ENCODE data around the gene GLG1. TPM values are rescaled to one million over a fixed set of nuclear protein-coding genes. Genes with fewer than 3 reads are reported as not detected.
"Not testable (repeated sequence)": the region's sequence is repeated elsewhere in the genome, so short reads cannot be mapped to it uniquely, and the experiment has no call there.

The GLG1 gene
- polyA plus RNA-seq, 10 donors: 100 to 135 (median 113) TPM

- DNase-seq: not testable (repeated sequence)
Measured at GRCh38 chr16:74410981-74411380, 195.9 kb downstream of the GLG1 start.

- DNase-seq: not testable (repeated sequence)
Measured at GRCh38 chr16:74410057-74410957, 196.6 kb downstream of the GLG1 start.

- not testable (repeated sequence) for DNase-seq
Measured at GRCh38 chr16:74409185-74409981, 197.5 kb downstream of the GLG1 start.

GRCh38 chr16:74407362-74407705 is 199.6 kb downstream of the GLG1 start:
- peak in 1 of 3 donors; percentile 79 for DNase-seq

GRCh38 chr16:74406600-74407361 is 200.1 kb downstream of the GLG1 start:
- DNase-seq: not testable (repeated sequence)

GRCh38 chr16:74404148-74404933 is 202.6 kb downstream of the GLG1 start:
- not testable (repeated sequence) for DNase-seq

- DNase-seq: not testable (repeated sequence)
Measured at GRCh38 chr16:74400238-74400637, 206.7 kb downstream of the GLG1 start.

GRCh38 chr16:74398212-74398895 is 208.6 kb downstream of the GLG1 start:
- DNase-seq: not testable (repeated sequence)

Other genes starting within 250 kb of the GLG1 start
- gene NPIPB15, start 230.8 kb downstream of the GLG1 start, polyA plus RNA-seq (ENCODE audit: insufficient read length in 10 of 10): 10 to 100 TPM in 1 of 10 donors, 1 to 10 TPM in 9; 1.2 to 12.9 (median 4.8) TPM
- gene CLEC18B, start 185.6 kb downstream of the GLG1 start, polyA plus RNA-seq (ENCODE audit: insufficient read length in 10 of 10): 1 to 10 TPM in 6 of 10 donors, under 1 TPM in 3, not detected in 1; 0.59 to 2.9 (median 1.6) TPM
- gene RFWD3, start 59.8 kb upstream of the GLG1 start, polyA plus RNA-seq (ENCODE audit: insufficient read length in 10 of 10): 10 to 100 TPM in 9 of 10 donors, 1 to 10 TPM in 1; 9.7 to 16.2 (median 11.1) TPM
- 1 to 10 TPM; 2.3 to 4.4 (median 3.0) TPM for gene MLKL, start 93.7 kb upstream of the GLG1 start, polyA plus RNA-seq (ENCODE audit: insufficient read length in 10 of 10)
- gene FA2H, start 167.7 kb upstream of the GLG1 start, polyA plus RNA-seq (ENCODE audit: insufficient read length in 10 of 10): under 1 TPM in 6 of 10 donors, not detected in 4; 0.08 to 0.51 (median 0.22) TPM

Data from muscle of back (tissue), 11 donors.